Immature natural killer cell (primary cell): ENCODE measurements around the gene COL4A2. TPM values are rescaled to one million over a fixed set of nuclear protein-coding genes. Genes with fewer than 3 reads are reported as not detected.
"Not testable (repeated sequence)": the region's sequence is repeated elsewhere in the genome, so short reads cannot be mapped to it uniquely, and the experiment has no call there.

Source experiments
- DNase-seq, 3 donors: peaks; one replicate each; pipeline ENCODE4 v3.0.0; 2022; ENCODE audit warnings: mixed read lengths in 1 of 3
- H3K27ac Mint-ChIP-seq, 6 donors: one replicate each; pipeline ENCODE4 v1.8.0; 2020; ENCODE audit warnings: mixed read lengths in 6 of 6, mild to moderate bottlenecking in 5 of 6, inconsistent platforms in 4 of 6, moderate library complexity in 3 of 6
- H3K27me3 Mint-ChIP-seq, 3 donors: one replicate each; pipeline ENCODE4 v1.8.0; 2020 to 2021; ENCODE audit warnings: low read depth in 3 of 3, mild to moderate bottlenecking in 3 of 3, mixed read lengths in 3 of 3, moderate library complexity in 3 of 3, inconsistent platforms in 1 of 3
- H3K36me3 Mint-ChIP-seq, 3 donors: one replicate each; pipeline ENCODE4 v1.8.0; 2020; ENCODE audit warnings: mixed read lengths in 3 of 3, inconsistent platforms in 2 of 3, mild to moderate bottlenecking in 2 of 3
- H3K4me1 Mint-ChIP-seq, 2 donors: one replicate each; pipeline ENCODE4 v1.8.0; 2020; ENCODE audit warnings: inconsistent platforms in 2 of 2, mild to moderate bottlenecking in 2 of 2, mixed read lengths in 2 of 2, moderate library complexity in 1 of 2
- H3K4me3 Mint-ChIP-seq, 5 donors: one replicate each; pipeline ENCODE4 v1.8.0; 2020; ENCODE audit warnings: mild to moderate bottlenecking in 5 of 5, mixed read lengths in 5 of 5, inconsistent platforms in 3 of 5, moderate library complexity in 3 of 5
- H3K9me3 Mint-ChIP-seq, 6 donors: one replicate each; pipeline ENCODE4 v1.8.0; 2020; ENCODE audit warnings: mild to moderate bottlenecking in 6 of 6, mixed read lengths in 6 of 6, inconsistent platforms in 4 of 6, moderate library complexity in 3 of 6
- polyA plus RNA-seq, 3 donors: library from polyadenylated mRNA; unstranded; fragments of 300-500 nt; fragmentation: Illumina TruSeq; gene quantifications; one replicate each; pipeline ENCODE4 v1.2.3, GENCODE V29; 2021

Gene COL4A2
- polyA plus RNA-seq, 3 donors from 2014 or later: not detected

GRCh38 chr13:110447058-110447511, 140.0 kb downstream of the COL4A2 start:
- Mint-ChIP-seq H3K4me1 (no peaks in the 10 kb centered on the region), H3K27me3 (peaks cover 0 to 6% (median 5%) of the 10 kb centered on the region in 3 donors)

GRCh38 chr13:110447801-110448200, 140.7 kb downstream of the COL4A2 start:
- no peaks in the 10 kb centered on the region for H3K4me1 Mint-ChIP-seq
- peaks cover 0 to 6% (median 5%) of the 10 kb centered on the region in 3 donors for H3K27me3 Mint-ChIP-seq
- DNase-seq: no peak
- H3K36me3 Mint-ChIP-seq: no peaks in the 10 kb centered on the region
- no peak overlapping the region for H3K27ac Mint-ChIP-seq
- no peaks in the 10 kb centered on the region for H3K9me3 Mint-ChIP-seq
- H3K4me3 Mint-ChIP-seq: no peak overlapping the region

More at GRCh38 chr13:110447058-110447511, 140.0 kb downstream of the COL4A2 start:
- H3K9me3 Mint-ChIP-seq: no peaks in the 10 kb centered on the region
- H3K27ac Mint-ChIP-seq: no peak overlapping the region
- no peak for DNase-seq
- H3K4me3 Mint-ChIP-seq: no peak overlapping the region
- H3K36me3 Mint-ChIP-seq: no peaks in the 10 kb centered on the region

GRCh38 chr13:110448230-110448629, 141.1 kb downstream of the COL4A2 start:
- H3K4me1 Mint-ChIP-seq: no peaks in the 10 kb centered on the region
- no peak overlapping the region for H3K4me3 Mint-ChIP-seq
- H3K9me3 Mint-ChIP-seq: no peaks in the 10 kb centered on the region
- H3K27ac Mint-ChIP-seq: no peak overlapping the region
- DNase-seq: no peak
- H3K27me3 Mint-ChIP-seq: peaks cover 0 to 6% (median 5%) of the 10 kb centered on the region in 3 donors
- no peaks in the 10 kb centered on the region for H3K36me3 Mint-ChIP-seq

- Mint-ChIP-seq H3K9me3 (no peaks in the 10 kb centered on the region), H3K27ac (no peak overlapping the region), H3K4me1 (no peaks in the 10 kb centered on the region), H3K4me3 (no peak overlapping the region), H3K36me3 (no peaks in the 10 kb centered on the region), H3K27me3 (peaks cover 0 to 6% (median 5%) of the 10 kb centered on the region in 3 donors)
- no peak for DNase-seq
These were observed 141.6 kb downstream of the COL4A2 start for GRCh38 chr13:110448677-110449076.

GRCh38 chr13:110449219-110450015, 142.3 kb downstream of the COL4A2 start:
- DNase-seq: no peak
- Mint-ChIP-seq H3K36me3 (no peaks in the 10 kb centered on the region), H3K9me3 (no peaks in the 10 kb centered on the region), H3K4me3 (no peak overlapping the region), H3K27ac (no peak overlapping the region), H3K27me3 (peaks cover 0 to 5% (median 3%) of the 10 kb centered on the region in 3 donors), H3K4me1 (no peaks in the 10 kb centered on the region)

GRCh38 chr13:110450016-110450900, 143.2 kb downstream of the COL4A2 start:
- peaks cover 0 to 3% (median 3%) of the 10 kb centered on the region in 3 donors for H3K27me3 Mint-ChIP-seq
- no peak overlapping the region for H3K4me3 Mint-ChIP-seq
- no peak for DNase-seq
- H3K9me3 Mint-ChIP-seq: no peaks in the 10 kb centered on the region
- no peak overlapping the region for H3K27ac Mint-ChIP-seq
- no peaks in the 10 kb centered on the region for H3K4me1 Mint-ChIP-seq
- H3K36me3 Mint-ChIP-seq: no peaks in the 10 kb centered on the region

- Mint-ChIP-seq H3K27ac (no peak overlapping the region), H3K4me1 (peaks cover 2 to 5% of the 10 kb centered on the region in 2 donors), H3K27me3 (peaks cover 0 to 9% (median 3%) of the 10 kb centered on the region in 3 donors), H3K36me3 (no peaks in the 10 kb centered on the region), H3K9me3 (no peaks in the 10 kb centered on the region), H3K4me3 (no peak overlapping the region)
- DNase-seq: no peak
These were observed 144.1 kb downstream of the COL4A2 start for GRCh38 chr13:110450941-110451730.

GRCh38 chr13:110453091-110453490, 146.0 kb downstream of the COL4A2 start:
- H3K4me3 Mint-ChIP-seq, H3K27me3 Mint-ChIP-seq, DNase-seq, H3K9me3 Mint-ChIP-seq, H3K4me1 Mint-ChIP-seq, H3K36me3 Mint-ChIP-seq, H3K27ac Mint-ChIP-seq: not testable (repeated sequence)

- Mint-ChIP-seq H3K27me3 (peaks cover 3 to 9% (median 7%) of the 10 kb centered on the region in 3 donors), H3K36me3 (no peaks in the 10 kb centered on the region), H3K27ac (no peak overlapping the region), H3K4me3 (no peak overlapping the region), H3K9me3 (no peaks in the 10 kb centered on the region), H3K4me1 (peaks cover 4 to 7% of the 10 kb centered on the region in 2 donors)
- no peak for DNase-seq
These were observed 146.7 kb downstream of the COL4A2 start for GRCh38 chr13:110453797-110454196.

- Mint-ChIP-seq H3K27ac (no peak overlapping the region), H3K4me3 (no peak overlapping the region), H3K27me3 (peaks cover 3 to 9% (median 7%) of the 10 kb centered on the region in 3 donors), H3K4me1 (peaks cover 4 to 7% of the 10 kb centered on the region in 2 donors), H3K36me3 (no peaks in the 10 kb centered on the region), H3K9me3 (no peaks in the 10 kb centered on the region)
- DNase-seq: no peak
These were observed 147.3 kb downstream of the COL4A2 start for GRCh38 chr13:110454227-110454859.

- no peaks in the 10 kb centered on the region for H3K36me3 Mint-ChIP-seq
- no peak for DNase-seq
- H3K4me3 Mint-ChIP-seq: no peak overlapping the region
- no peaks in the 10 kb centered on the region for H3K9me3 Mint-ChIP-seq
- H3K4me1 Mint-ChIP-seq: peaks cover 4 to 7% of the 10 kb centered on the region in 2 donors
- H3K27me3 Mint-ChIP-seq: peaks cover 3 to 9% (median 7%) of the 10 kb centered on the region in 3 donors
- H3K27ac Mint-ChIP-seq: no peak overlapping the region
These were observed 147.9 kb downstream of the COL4A2 start for GRCh38 chr13:110454956-110455355.

- Mint-ChIP-seq H3K36me3 (no peaks in the 10 kb centered on the region), H3K4me3 (no peak overlapping the region), H3K27ac (no peak overlapping the region), H3K9me3 (no peaks in the 10 kb centered on the region), H3K4me1 (peaks cover 4 to 7% of the 10 kb centered on the region in 2 donors), H3K27me3 (peaks cover 3 to 9% (median 6%) of the 10 kb centered on the region in 3 donors)
- DNase-seq: no peak
These were observed 148.4 kb downstream of the COL4A2 start for GRCh38 chr13:110455444-110455843.

GRCh38 chr13:110455941-110456340, 148.9 kb downstream of the COL4A2 start:
- Mint-ChIP-seq H3K9me3 (no peaks in the 10 kb centered on the region), H3K27me3 (peaks cover 3 to 9% (median 4%) of the 10 kb centered on the region in 3 donors), H3K36me3 (no peaks in the 10 kb centered on the region), H3K4me3 (peak overlapping the region in 1 of 5 donors; percentile 60), H3K4me1 (peaks cover 4 to 7% of the 10 kb centered on the region in 2 donors), H3K27ac (no peak overlapping the region)
- DNase-seq: peak; percentile 14 to 33 (median 31)
